RWPE2 (cell line): Measurements from ENCODE around the gene PIR.

Source experiments
- ATAC-seq: fragments of 200-7000 bp; cut with Tn5 transposase; 3 replicates; pipeline ENCODE4 v1.9.1; 2021; ENCODE audit warnings: low read depth
- DNase-seq: peaks from one replicate; pipeline ENCODE4 v3.0.0-alpha.2; 2020; ENCODE audit warnings: low spot score
- H3K27ac ChIP-seq: fragments of 450-650 bp; 2 replicates; pipeline ENCODE4 v1.5.1; 2017; ENCODE audit warnings: mild to moderate bottlenecking; ENCODE audit not compliant: poor library complexity, severe bottlenecking
- H3K27me3 ChIP-seq: fragments of 250-450 bp; sonication (Bioruptor Pico); 2 replicates; pipeline ENCODE4 v1.5.1; 2021; ENCODE audit warnings: mild to moderate bottlenecking, moderate library complexity; ENCODE audit not compliant: insufficient read depth, poor library complexity, severe bottlenecking
- H3K36me3 ChIP-seq: fragments of 250-450 bp; sonication (Bioruptor Pico); 2 replicates; pipeline ENCODE4 v1.5.1; 2020; ENCODE audit warnings: low read depth, mild to moderate bottlenecking, moderate library complexity
- H3K4me1 ChIP-seq: fragments of 250-450 bp; sonication (Bioruptor Pico); 2 replicates; pipeline ENCODE4 v1.5.1; 2021; ENCODE audit warnings: mild to moderate bottlenecking, moderate library complexity; ENCODE audit not compliant: insufficient read depth, poor library complexity, severe bottlenecking
- H3K4me3 ChIP-seq: fragments of 250-450 bp; sonication (Bioruptor Pico); 2 replicates; pipeline ENCODE4 v1.5.1; 2021; ENCODE audit warnings: mild to moderate bottlenecking, moderate library complexity; ENCODE audit not compliant: severe bottlenecking
- H3K9me3 ChIP-seq: fragments of 250-450 bp; sonication (Bioruptor Pico); 2 replicates; pipeline ENCODE4 v1.5.1; 2021; ENCODE audit warnings: mild to moderate bottlenecking, moderate library complexity; ENCODE audit not compliant: severe bottlenecking
- CTCF ChIP-seq: fragments of 450-650 bp; IDR thresholded peaks from one replicate; pipeline ENCODE4 v1.5.1; 2017; ENCODE audit warnings: mild to moderate bottlenecking, moderate library complexity; ENCODE audit not compliant: poor library complexity, severe bottlenecking

Gene PIR

GRCh38 chrX:15434205-15434604 is 58.9 kb downstream of the PIR start:
- no peak for TF ChIP-seq CTCF
- Histone ChIP-seq H3K4me3 (no peak overlapping the region), H3K27ac (no peak overlapping the region), H3K27me3 (no peaks in the 10 kb centered on the region), H3K9me3 (no peaks in the 10 kb centered on the region), H3K36me3 (no peaks in the 10 kb centered on the region), H3K4me1 (no peaks in the 10 kb centered on the region)
- ATAC-seq (no peak), DNase-seq (no peak)

GRCh38 chrX:15430584-15430983 is 62.5 kb downstream of the PIR start:
- Histone ChIP-seq H3K36me3 (no peaks in the 10 kb centered on the region), H3K9me3 (no peaks in the 10 kb centered on the region), H3K27ac (no peak overlapping the region), H3K4me1 (no peaks in the 10 kb centered on the region), H3K27me3 (no peaks in the 10 kb centered on the region), H3K4me3 (no peak overlapping the region)
- TF ChIP-seq CTCF, result no peak
- ATAC-seq, result no peak
- no peak for DNase-seq

- ATAC-seq, result no peak
- Histone ChIP-seq H3K9me3 (no peaks in the 10 kb centered on the region), H3K36me3 (no peaks in the 10 kb centered on the region), H3K27me3 (no peaks in the 10 kb centered on the region), H3K27ac (no peak overlapping the region), H3K4me1 (no peaks in the 10 kb centered on the region), H3K4me3 (no peak overlapping the region)
- no peak for DNase-seq
- no peak for TF ChIP-seq CTCF
These were observed 63.1 kb downstream of the PIR start for GRCh38 chrX:15430076-15430475.

GRCh38 chrX:15425024-15425423 is 68.1 kb downstream of the PIR start:
- Histone ChIP-seq H3K4me3 (no peak overlapping the region), H3K4me1 (no peaks in the 10 kb centered on the region), H3K27me3 (no peaks in the 10 kb centered on the region), H3K36me3 (no peaks in the 10 kb centered on the region), H3K9me3 (no peaks in the 10 kb centered on the region), H3K27ac (no peak overlapping the region)
- no peak for TF ChIP-seq CTCF
- DNase-seq (no peak), ATAC-seq (no peak)

- no peaks in the 10 kb centered on the region for H3K4me1 ChIP-seq
- H3K9me3 ChIP-seq, result no peaks in the 10 kb centered on the region
- no peaks in the 10 kb centered on the region for H3K36me3 ChIP-seq
- H3K4me3 ChIP-seq, result no peak overlapping the region
- no peaks in the 10 kb centered on the region for H3K27me3 ChIP-seq
- DNase-seq (no peak), ATAC-seq (no peak)
- TF ChIP-seq CTCF, result no peak
- H3K27ac ChIP-seq, result no peak overlapping the region
These were observed 74.4 kb downstream of the PIR start for GRCh38 chrX:15418707-15419181.
